Transverse colon (tissue), 4 donors: ENCODE results near the gene LRFN2.

Experiments used
- EP300 ChIP-seq: sonication (generic); formaldehyde crosslinking; IDR thresholded peaks from one replicate; pipeline ENCODE4 v1.6.1; 2017; ENCODE audit warnings: antibody characterized with exemption, low read depth
- POLR2A ChIP-seq: fragments of 450-650 bp; IDR thresholded peaks from one replicate; pipeline ENCODE4 v1.6.1; 2016; ENCODE audit warnings: antibody characterized with exemption, mild to moderate bottlenecking, moderate library complexity
- POLR2AphosphoS5 ChIP-seq, 3 donors: sonication (generic); formaldehyde crosslinking; IDR thresholded peaks; one replicate each; pipeline ENCODE4 v1.6.1; 2016; ENCODE audit warnings: antibody characterized with exemption in 3 of 3
- TF ChIP-seq, protein P1 (sequence below), 5 experiments: fragments of 200-600 bp in 3 of 5; fragments of 450-650 bp in 2 of 5; sonication (generic) in 3 of 5; IDR thresholded peaks; 1 replicate in 2 of 5; 2 replicates in 3 of 5; pipeline ENCODE4 v1.5.1; 2016 to 2017; ENCODE audit warnings: antibody characterized with exemption in 5 of 5, inconsistent platforms in 3 of 5, mild to moderate bottlenecking in 2 of 5, moderate library complexity in 1 of 5

- TF ChIP-seq EP300 = no peak
- TF ChIP-seq, protein P1, sequence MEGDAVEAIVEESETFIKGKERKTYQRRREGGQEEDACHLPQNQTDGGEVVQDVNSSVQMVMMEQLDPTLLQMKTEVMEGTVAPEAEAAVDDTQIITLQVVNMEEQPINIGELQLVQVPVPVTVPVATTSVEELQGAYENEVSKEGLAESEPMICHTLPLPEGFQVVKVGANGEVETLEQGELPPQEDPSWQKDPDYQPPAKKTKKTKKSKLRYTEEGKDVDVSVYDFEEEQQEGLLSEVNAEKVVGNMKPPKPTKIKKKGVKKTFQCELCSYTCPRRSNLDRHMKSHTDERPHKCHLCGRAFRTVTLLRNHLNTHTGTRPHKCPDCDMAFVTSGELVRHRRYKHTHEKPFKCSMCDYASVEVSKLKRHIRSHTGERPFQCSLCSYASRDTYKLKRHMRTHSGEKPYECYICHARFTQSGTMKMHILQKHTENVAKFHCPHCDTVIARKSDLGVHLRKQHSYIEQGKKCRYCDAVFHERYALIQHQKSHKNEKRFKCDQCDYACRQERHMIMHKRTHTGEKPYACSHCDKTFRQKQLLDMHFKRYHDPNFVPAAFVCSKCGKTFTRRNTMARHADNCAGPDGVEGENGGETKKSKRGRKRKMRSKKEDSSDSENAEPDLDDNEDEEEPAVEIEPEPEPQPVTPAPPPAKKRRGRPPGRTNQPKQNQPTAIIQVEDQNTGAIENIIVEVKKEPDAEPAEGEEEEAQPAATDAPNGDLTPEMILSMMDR (IDR thresholded peaks at IDR 0.05) = no peak
- no peak for TF ChIP-seq POLR2A
- TF ChIP-seq POLR2AphosphoS5 (IDR thresholded peaks at IDR 0.05) = no peak
Measured at GRCh38 chr6:40480678-40481077, 106.5 kb downstream of the LRFN2 start.
